Measurements from ENCODE around the gene AGBL4. TPM values are rescaled to one million over a fixed set of nuclear protein-coding genes. Genes with fewer than 3 reads are reported as not detected.

Gene AGBL4
- total and polyA plus RNA-seq, 2 of the 13 experiments (the other 11 are each of a cell fraction or from before 2014, with no cell fraction given): not detected

- no peak for TF ChIP-seq NCOA5 (CRISPR knock-in tag; IDR thresholded peaks at IDR 0.05)
- TF ChIP-seq, protein P1, sequence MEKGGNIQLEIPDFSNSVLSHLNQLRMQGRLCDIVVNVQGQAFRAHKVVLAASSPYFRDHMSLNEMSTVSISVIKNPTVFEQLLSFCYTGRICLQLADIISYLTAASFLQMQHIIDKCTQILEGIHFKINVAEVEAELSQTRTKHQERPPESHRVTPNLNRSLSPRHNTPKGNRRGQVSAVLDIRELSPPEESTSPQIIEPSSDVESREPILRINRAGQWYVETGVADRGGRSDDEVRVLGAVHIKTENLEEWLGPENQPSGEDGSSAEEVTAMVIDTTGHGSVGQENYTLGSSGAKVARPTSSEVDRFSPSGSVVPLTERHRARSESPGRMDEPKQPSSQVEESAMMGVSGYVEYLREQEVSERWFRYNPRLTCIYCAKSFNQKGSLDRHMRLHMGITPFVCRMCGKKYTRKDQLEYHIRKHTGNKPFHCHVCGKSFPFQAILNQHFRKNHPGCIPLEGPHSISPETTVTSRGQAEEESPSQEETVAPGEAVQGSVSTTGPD (CRISPR knock-in tag; IDR thresholded peaks at IDR 0.05): no peak
- TF ChIP-seq, protein P2, sequence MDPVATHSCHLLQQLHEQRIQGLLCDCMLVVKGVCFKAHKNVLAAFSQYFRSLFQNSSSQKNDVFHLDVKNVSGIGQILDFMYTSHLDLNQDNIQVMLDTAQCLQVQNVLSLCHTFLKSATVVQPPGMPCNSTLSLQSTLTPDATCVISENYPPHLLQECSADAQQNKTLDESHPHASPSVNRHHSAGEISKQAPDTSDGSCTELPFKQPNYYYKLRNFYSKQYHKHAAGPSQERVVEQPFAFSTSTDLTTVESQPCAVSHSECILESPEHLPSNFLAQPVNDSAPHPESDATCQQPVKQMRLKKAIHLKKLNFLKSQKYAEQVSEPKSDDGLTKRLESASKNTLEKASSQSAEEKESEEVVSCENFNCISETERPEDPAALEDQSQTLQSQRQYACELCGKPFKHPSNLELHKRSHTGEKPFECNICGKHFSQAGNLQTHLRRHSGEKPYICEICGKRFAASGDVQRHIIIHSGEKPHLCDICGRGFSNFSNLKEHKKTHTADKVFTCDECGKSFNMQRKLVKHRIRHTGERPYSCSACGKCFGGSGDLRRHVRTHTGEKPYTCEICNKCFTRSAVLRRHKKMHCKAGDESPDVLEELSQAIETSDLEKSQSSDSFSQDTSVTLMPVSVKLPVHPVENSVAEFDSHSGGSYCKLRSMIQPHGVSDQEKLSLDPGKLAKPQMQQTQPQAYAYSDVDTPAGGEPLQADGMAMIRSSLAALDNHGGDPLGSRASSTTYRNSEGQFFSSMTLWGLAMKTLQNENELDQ (CRISPR knock-in tag; IDR thresholded peaks at IDR 0.05; ENCODE audit: borderline replicate concordance): no peak
- no peak for TF ChIP-seq ZNF709 (CRISPR knock-in tag; IDR thresholded peaks at IDR 0.05)
- no peak for TF ChIP-seq DPF2 (CRISPR knock-in tag; IDR thresholded peaks at IDR 0.05; ENCODE audit: borderline replicate concordance, low read depth)
Observed at GRCh38 chr1:48560577-48560976, 1463.2 kb downstream of the AGBL4 start (continued).

- in situ Hi-C loops (cut with HindIII; ENCODE audit: extremely low pct_ligation_motif_present, low pct_unique_long_range_greater_than_20kb): loop anchor here (25.0 kb wide), 1 partner anchor 1777 kb away; no protein-coding TSS in a partner anchor
- intact Hi-C loops (cut with micrococcal nuclease; ENCODE audit: unreplicated experiment): no loop called here
- H3K4me3 ChIP-seq (replicated peaks in 1 of 3; ENCODE audit: insufficient read depth in 1 of 3, low read depth in 2 of 3, low read length in 3 of 3): no peak overlapping the region
- no peak overlapping the region for H3K27ac ChIP-seq (ENCODE audit: extremely low read length, insufficient read depth, low read length)
- H3K27me3 ChIP-seq (ENCODE audit: control insufficient read depth in 1 of 2, insufficient read depth in 2 of 2, low read length in 2 of 2): no peaks in the 10 kb centered on the region
- H2AFZ ChIP-seq (ENCODE audit: low read length): no peak overlapping the region
- FAIRE-seq: no peak
- DNase-seq (ENCODE audit: low spot score): no peak
- no peaks in the 10 kb centered on the region for H3K79me2 ChIP-seq (ENCODE audit: insufficient read depth, low read length)
- H3K4me1 ChIP-seq (ENCODE audit: insufficient read depth, low read length): no peaks in the 10 kb centered on the region
- H3K36me3 ChIP-seq (replicated peaks in 1 of 2; ENCODE audit: control insufficient read depth in 1 of 2, insufficient read depth in 2 of 2, low read length in 2 of 2): no peaks in the 10 kb centered on the region
- H3K9ac ChIP-seq (ENCODE audit: insufficient read depth, low read depth, low read length): no peak overlapping the region
- no peaks in the 10 kb centered on the region for H3K9me3 ChIP-seq (ENCODE audit: low read length)
- no peaks in the 10 kb centered on the region for H4K20me1 ChIP-seq (ENCODE audit: insufficient read depth, low read length)
- no TSS peak for BruUV-seq (replicated peaks)
- POLR2A ChIA-PET: no interaction called here
- no peak for ATAC-seq
- CTCF ChIA-PET (ENCODE audit: low intra/inter-chr PET ratio, low total read pairs): no interaction called here
- no peak overlapping the region for H3K4me2 ChIP-seq (ENCODE audit: low read depth, low read length)
- WGBS (ENCODE audit: low lambda C conversion rate): 0% methylated on average over 1 of the region's 1 CpG
- TF ChIP-seq, protein P3, sequence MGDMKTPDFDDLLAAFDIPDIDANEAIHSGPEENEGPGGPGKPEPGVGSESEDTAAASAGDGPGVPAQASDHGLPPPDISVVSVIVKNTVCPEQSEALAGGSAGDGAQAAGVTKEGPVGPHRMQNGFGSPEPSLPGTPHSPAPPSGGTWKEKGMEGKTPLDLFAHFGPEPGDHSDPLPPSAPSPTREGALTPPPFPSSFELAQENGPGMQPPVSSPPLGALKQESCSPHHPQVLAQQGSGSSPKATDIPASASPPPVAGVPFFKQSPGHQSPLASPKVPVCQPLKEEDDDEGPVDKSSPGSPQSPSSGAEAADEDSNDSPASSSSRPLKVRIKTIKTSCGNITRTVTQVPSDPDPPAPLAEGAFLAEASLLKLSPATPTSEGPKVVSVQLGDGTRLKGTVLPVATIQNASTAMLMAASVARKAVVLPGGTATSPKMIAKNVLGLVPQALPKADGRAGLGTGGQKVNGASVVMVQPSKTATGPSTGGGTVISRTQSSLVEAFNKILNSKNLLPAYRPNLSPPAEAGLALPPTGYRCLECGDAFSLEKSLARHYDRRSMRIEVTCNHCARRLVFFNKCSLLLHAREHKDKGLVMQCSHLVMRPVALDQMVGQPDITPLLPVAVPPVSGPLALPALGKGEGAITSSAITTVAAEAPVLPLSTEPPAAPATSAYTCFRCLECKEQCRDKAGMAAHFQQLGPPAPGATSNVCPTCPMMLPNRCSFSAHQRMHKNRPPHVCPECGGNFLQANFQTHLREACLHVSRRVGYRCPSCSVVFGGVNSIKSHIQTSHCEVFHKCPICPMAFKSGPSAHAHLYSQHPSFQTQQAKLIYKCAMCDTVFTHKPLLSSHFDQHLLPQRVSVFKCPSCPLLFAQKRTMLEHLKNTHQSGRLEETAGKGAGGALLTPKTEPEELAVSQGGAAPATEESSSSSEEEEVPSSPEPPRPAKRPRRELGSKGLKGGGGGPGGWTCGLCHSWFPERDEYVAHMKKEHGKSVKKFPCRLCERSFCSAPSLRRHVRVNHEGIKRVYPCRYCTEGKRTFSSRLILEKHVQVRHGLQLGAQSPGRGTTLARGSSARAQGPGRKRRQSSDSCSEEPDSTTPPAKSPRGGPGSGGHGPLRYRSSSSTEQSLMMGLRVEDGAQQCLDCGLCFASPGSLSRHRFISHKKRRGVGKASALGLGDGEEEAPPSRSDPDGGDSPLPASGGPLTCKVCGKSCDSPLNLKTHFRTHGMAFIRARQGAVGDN (CRISPR knock-in tag; IDR thresholded peaks at IDR 0.05): no peak
- TF ChIP-seq ZNF567 (CRISPR knock-in tag; IDR thresholded peaks at IDR 0.05; ENCODE audit: borderline replicate concordance) (no peak), ZNF713 (CRISPR knock-in tag; IDR thresholded peaks at IDR 0.05) (no peak), ATF7 (IDR thresholded peaks at IDR 0.05) (no peak), ATF7 (CRISPR knock-in tag; IDR thresholded peaks at IDR 0.05) (no peak), ATF1 (CRISPR knock-in tag; IDR thresholded peaks at IDR 0.05) (no peak), PHF8 (CRISPR knock-in tag; IDR thresholded peaks at IDR 0.05) (no peak), ZNF350 (CRISPR knock-in tag; IDR thresholded peaks at IDR 0.05; ENCODE audit: borderline replicate concordance, low read depth) (no peak), PRMT3 (CRISPR knock-in tag; IDR thresholded peaks at IDR 0.05; ENCODE audit: borderline replicate concordance, low read depth) (no peak), NFE2L1 (CRISPR knock-in tag; IDR thresholded peaks at IDR 0.05; ENCODE audit: borderline replicate concordance) (no peak), SNAPC2 (CRISPR knock-in tag; IDR thresholded peaks at IDR 0.05) (no peak)
- TF ChIP-seq, protein P4, sequence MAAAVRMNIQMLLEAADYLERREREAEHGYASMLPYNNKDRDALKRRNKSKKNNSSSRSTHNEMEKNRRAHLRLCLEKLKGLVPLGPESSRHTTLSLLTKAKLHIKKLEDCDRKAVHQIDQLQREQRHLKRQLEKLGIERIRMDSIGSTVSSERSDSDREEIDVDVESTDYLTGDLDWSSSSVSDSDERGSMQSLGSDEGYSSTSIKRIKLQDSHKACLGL (CRISPR knock-in tag; IDR thresholded peaks at IDR 0.05): no peak
Observed at GRCh38 chr1:48560116-48560515, 1463.6 kb downstream of the AGBL4 start.
